GM23248 (cell line): ENCODE data around the gene GPR27.

Source experiments
- EZH2 ChIP-seq: fragments of 200-600 bp; sonication (generic); IDR thresholded peaks from 2 replicates; pipeline ENCODE4 v1.6.1; 2018; ENCODE audit warnings: antibody characterized with exemption, mild to moderate bottlenecking; ENCODE audit not compliant: insufficient read depth, poor library complexity, severe bottlenecking
- EZH2phosphoT487 ChIP-seq: fragments of 200-600 bp; sonication (generic); IDR thresholded peaks from 2 replicates; pipeline ENCODE4 v1.6.1; 2018; ENCODE audit warnings: antibody characterized with exemption, moderate library complexity, mild to moderate bottlenecking, low read depth; ENCODE audit not compliant: insufficient read depth

DNA sequence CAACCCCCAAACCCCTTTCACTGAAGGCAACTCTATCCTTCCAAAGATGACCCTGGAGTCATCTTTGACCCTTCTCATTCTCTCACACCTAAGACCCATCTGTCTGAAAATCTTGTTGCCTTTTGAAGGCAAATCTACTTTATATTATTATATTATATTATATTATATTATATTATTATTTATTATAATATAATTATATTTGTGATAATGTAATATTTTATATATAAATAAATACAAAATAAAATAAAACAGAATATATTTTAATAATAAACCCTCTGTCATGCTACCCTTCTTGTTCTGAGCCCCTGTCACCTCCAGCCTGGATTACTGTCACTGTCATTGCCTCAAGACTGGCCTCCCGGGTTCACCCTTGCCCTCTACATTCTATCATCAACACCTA, 36.3 kb downstream of the GPR27 start:
- TF ChIP-seq EZH2phosphoT487 (no peak), EZH2 (no peak)
